ENCODE results near the gene CPNE9.

The CPNE9 gene

GRCh38 chr3:9700536-9700935 lies 3.1 kb upstream of the CPNE9 start:
- DNase-seq (ENCODE audit: low read depth): peak; percentile 59
- H3K4me3 ChIP-seq (ENCODE audit: low read length): no peak overlapping the region
- TF ChIP-seq CTCF (IDR thresholded peaks at IDR 0.05; ENCODE audit: insufficient read depth, low read depth, low read length, missing control alignments): no peak

- peak; percentile 80 for DNase-seq (ENCODE audit: low read depth)
- no peak for TF ChIP-seq CTCF (IDR thresholded peaks at IDR 0.05; ENCODE audit: insufficient read depth, low read depth, low read length, missing control alignments)
Measured at GRCh38 chr3:9701006-9701405, 2.6 kb upstream of the CPNE9 start.

GRCh38 chr3:9701711-9702110 lies 1.9 kb upstream of the CPNE9 start:
- H3K4me3 ChIP-seq (ENCODE audit: low read length): no peak overlapping the region
- TF ChIP-seq CTCF (IDR thresholded peaks at IDR 0.05; ENCODE audit: insufficient read depth, low read depth, low read length, missing control alignments): no peak
- no peak for DNase-seq (ENCODE audit: low read depth)

More at GRCh38 chr3:9701006-9701405, 2.6 kb upstream of the CPNE9 start:
- no peak overlapping the region for H3K4me3 ChIP-seq (ENCODE audit: low read length)

GRCh38 chr3:9703240-9703639 lies 393 bp upstream of the CPNE9 start:
- DNase-seq (ENCODE audit: low read depth): no peak
- no peak overlapping the region for H3K4me3 ChIP-seq (ENCODE audit: low read length)
- no peak for TF ChIP-seq CTCF (IDR thresholded peaks at IDR 0.05; ENCODE audit: insufficient read depth, low read depth, low read length, missing control alignments)

GRCh38 chr3:9704347-9705322 lies 1.0 kb downstream of the CPNE9 start:
- no peak for TF ChIP-seq CTCF (IDR thresholded peaks at IDR 0.05; ENCODE audit: insufficient read depth, low read depth, low read length, missing control alignments)
- H3K4me3 ChIP-seq (ENCODE audit: low read length): peak overlapping the region; percentile 10
- peak; percentile 39 for DNase-seq (ENCODE audit: low read depth)

- no peak for TF ChIP-seq CTCF (IDR thresholded peaks at IDR 0.05; ENCODE audit: insufficient read depth, low read depth, low read length, missing control alignments)
- no peak for DNase-seq (ENCODE audit: low read depth)
- H3K4me3 ChIP-seq (ENCODE audit: low read length): no peak overlapping the region
Measured at GRCh38 chr3:9710174-9710739, 6.6 kb downstream of the CPNE9 start.

Data from epithelial cell of esophagus (primary cell).